ENCODE measurements around the gene BACH2. TPM values are rescaled to one million over a fixed set of nuclear protein-coding genes. Genes with fewer than 3 reads are reported as not detected.
"Not testable (repeated sequence)": the region's sequence is repeated elsewhere in the genome, so short reads cannot be mapped to it uniquely, and the experiment has no call there.

BACH2 gene
- polyA plus RNA-seq, 1 donor from 2014 or later, result 45.5 TPM

DNA sequence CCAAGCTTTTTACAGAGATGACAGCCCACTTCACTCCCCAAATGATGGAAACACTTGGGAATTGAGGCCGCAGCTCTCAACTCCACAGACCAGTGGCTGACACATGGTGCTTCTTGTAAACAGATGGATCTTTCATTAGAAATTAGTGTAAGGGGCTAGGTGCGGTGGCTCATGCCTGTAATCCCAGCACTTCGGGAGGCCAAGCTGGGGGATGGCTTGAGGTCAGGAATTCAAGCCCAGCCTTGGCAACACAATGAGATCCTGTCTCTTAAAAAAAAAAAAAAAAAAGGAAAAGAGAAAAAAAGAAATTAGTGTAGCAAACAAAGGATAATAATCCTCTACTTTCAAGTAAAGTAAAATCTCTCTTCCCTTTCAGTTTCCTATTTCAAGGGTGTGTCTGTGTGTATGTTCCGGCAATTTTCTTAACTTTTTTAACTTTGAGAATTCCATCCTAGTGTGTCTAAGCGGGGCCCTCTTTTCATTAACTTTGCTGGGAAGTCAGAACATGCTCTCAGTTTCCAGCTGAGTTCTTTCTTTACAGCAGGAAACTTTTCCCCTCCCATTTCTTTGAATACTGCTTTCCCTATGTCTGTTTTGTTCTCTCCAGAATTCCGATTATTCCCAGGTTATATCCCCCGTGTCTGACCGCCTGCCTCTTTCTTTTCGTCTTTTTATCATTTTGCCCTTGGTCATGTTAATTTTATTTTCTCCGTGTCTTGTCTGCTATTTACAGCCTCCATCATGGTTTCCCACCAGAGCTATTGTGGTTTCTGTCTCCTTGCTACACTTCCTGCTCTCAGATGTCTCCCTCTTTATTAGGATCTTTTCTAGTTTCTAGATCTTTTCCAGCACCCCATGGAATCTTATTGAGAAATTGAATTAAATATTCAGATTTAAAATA lies 386.4 kb downstream of the BACH2 start:
- not testable (repeated sequence) for H3K27me3 ChIP-seq (ENCODE audit: insufficient read depth, low read depth, low read length); H3K4me2 ChIP-seq (ENCODE audit: low read length); H3K9ac ChIP-seq (ENCODE audit: low read length); H4K20me1 ChIP-seq (ENCODE audit: insufficient read depth); H3K9me3 ChIP-seq (ENCODE audit: low read length); H3K36me3 ChIP-seq (ENCODE audit: insufficient read depth, low read length); H3K27ac ChIP-seq (ENCODE audit: low read length); H2AFZ ChIP-seq (ENCODE audit: low read depth, low read length); H3K9me2 ChIP-seq (ENCODE audit: insufficient read depth, low read length); H3K4me3 ChIP-seq (ENCODE audit: low read length); H3K79me2 ChIP-seq (replicated peaks; ENCODE audit: insufficient read depth, low read length); H3F3A ChIP-seq (ENCODE audit: insufficient read depth, low read length, poor library complexity, severe bottlenecking)

DNA sequence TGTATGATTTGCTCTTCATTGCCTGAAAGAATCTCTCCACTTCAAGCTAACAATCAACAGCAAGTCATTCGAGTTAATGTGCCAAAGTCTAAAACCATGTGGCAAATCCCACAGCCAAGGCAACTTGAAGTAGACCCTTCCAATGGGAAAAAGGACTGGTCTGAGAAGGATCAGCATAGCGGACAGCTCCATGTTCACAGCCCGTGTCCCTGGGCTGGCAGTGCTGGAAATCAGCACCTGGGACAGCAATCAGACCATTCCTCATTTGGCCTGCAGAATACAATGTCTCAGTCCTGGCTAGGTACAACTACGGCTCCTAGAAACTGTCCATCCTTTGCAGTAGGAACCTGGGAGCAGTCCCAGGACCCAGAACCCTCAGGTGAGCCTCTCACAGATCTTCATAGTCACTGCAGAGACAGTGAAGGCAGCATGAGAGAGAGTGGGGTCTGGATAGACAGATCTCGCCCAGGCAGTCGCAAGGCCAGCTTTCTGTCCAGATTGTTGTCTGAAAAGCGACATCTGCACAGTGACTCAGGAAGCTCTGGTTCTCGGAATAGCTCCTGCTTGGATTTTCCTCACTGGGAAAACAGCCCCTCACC lies 401.3 kb downstream of the BACH2 start:
- Histone ChIP-seq H3K27ac (ENCODE audit: low read length) (no peak overlapping the region), H3K36me3 (ENCODE audit: insufficient read depth, low read length) (no peaks in the 10 kb centered on the region), H3K9me2 (ENCODE audit: insufficient read depth, low read length) (no peaks in the 10 kb centered on the region), H3K9ac (ENCODE audit: low read length) (no peak overlapping the region), H3K27me3 (ENCODE audit: insufficient read depth, low read depth, low read length) (peaks cover 3% of the 10 kb centered on the region), H2AFZ (ENCODE audit: low read depth, low read length) (no peak overlapping the region), H3F3A (ENCODE audit: insufficient read depth, low read length, poor library complexity, severe bottlenecking) (no peaks in the 10 kb centered on the region), H3K4me2 (ENCODE audit: low read length) (no peak overlapping the region), H3K9me3 (ENCODE audit: low read length) (no peaks in the 10 kb centered on the region), H4K20me1 (ENCODE audit: insufficient read depth) (no peaks in the 10 kb centered on the region), H3K4me3 (ENCODE audit: low read length) (no peak overlapping the region), H3K79me2 (replicated peaks; ENCODE audit: insufficient read depth, low read length) (no peaks in the 10 kb centered on the region)
- TF ChIP-seq TAF1 (IDR thresholded peaks at IDR 0.05; ENCODE audit: low read depth) (no peak), REST (IDR thresholded peaks at IDR 0.05; ENCODE audit: borderline replicate concordance) (peak; percentile 60), RAD21 (conservative IDR thresholded peaks at IDR 0.05) (no peak)

DNA sequence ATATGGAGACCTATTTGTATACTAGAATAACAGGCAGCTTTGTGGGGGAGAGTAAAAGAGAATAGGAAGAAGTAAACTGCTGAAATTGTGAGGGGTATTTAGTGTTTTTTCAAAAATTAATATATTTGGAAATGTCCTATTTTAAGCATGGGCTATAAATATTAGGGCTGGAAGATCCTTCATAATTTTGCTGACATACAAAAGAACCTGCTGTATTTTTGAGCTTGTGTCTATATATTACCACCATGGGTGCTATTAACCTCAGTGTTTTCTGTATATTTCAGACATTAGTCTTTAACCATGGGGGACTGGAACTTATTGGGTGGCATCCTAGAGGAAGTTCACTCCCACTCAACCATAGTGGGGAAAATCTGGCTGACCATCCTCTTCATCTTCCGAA lies 402.5 kb downstream of the BACH2 start, which contains the start of gene GJA10:
TSS of gene GJA10 (plus strand) at position 301 of the 400 bp plus-strand sequence. CDS start at position 301, 0 bp downstream.
- TF ChIP-seq POLR2AphosphoS5 (IDR thresholded peaks at IDR 0.05), result no peak
- no peak for TF ChIP-seq SMC3 (conservative IDR thresholded peaks at IDR 0.05; ENCODE audit: poor library complexity)
- TF ChIP-seq MXI1 (conservative IDR thresholded peaks at IDR 0.05; ENCODE audit: poor library complexity, severe bottlenecking), result no peak
- no peak for TF ChIP-seq CTCF (IDR thresholded peaks at IDR 0.05; ENCODE audit: poor library complexity, severe bottlenecking)
- TF ChIP-seq EP300 (conservative IDR thresholded peaks at IDR 0.05; ENCODE audit: poor library complexity, severe bottlenecking), result no peak
- TF ChIP-seq TAF1 (IDR thresholded peaks at IDR 0.05; ENCODE audit: low read depth), result no peak
- Histone ChIP-seq H3K9ac (ENCODE audit: low read length) (no peak within 1 kb of the TSS), H3K79me2 (replicated peaks; ENCODE audit: insufficient read depth, low read length) (no peaks in the 10 kb centered on the region), H4K20me1 (ENCODE audit: insufficient read depth) (no peaks in the 10 kb centered on the region), H3K36me3 (ENCODE audit: insufficient read depth, low read length) (no peaks in the 10 kb centered on the region), H3K27ac (ENCODE audit: low read length) (no peak within 1 kb of the TSS), H3K4me2 (ENCODE audit: low read length) (no peak within 1 kb of the TSS), H2AFZ (ENCODE audit: low read depth, low read length) (no peak within 1 kb of the TSS), H3K9me3 (ENCODE audit: low read length) (no peaks in the 10 kb centered on the region), H3K9me2 (ENCODE audit: insufficient read depth, low read length) (no peaks in the 10 kb centered on the region), H3K27me3 (ENCODE audit: insufficient read depth, low read depth, low read length) (peaks cover 3% of the 10 kb centered on the region), H3F3A (ENCODE audit: insufficient read depth, low read length, poor library complexity, severe bottlenecking) (no peaks in the 10 kb centered on the region), H3K4me3 (ENCODE audit: low read length) (no peak within 1 kb of the TSS)

DNA sequence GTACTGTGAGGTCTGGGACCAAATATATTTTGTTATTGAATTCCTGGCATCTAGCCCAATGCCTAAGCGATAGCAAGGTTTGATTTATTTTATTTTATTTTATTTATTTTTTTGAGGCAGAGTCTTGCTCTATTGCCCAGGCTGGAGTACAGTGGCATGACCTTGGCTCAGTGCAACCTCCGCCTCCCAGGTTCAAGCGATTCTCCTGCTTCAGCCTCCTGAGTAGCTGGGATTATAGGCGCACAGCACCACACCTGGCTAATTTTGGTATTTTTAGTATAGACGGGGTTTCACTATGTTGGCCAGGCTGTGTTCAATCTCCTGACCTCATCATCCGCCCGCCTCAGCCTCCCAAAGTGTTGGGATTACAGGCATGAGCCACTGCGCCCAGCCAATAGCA lies 404.1 kb downstream of the BACH2 start:
- not testable (repeated sequence) for H3K4me3 ChIP-seq (ENCODE audit: low read length); H2AFZ ChIP-seq (ENCODE audit: low read depth, low read length); H3K79me2 ChIP-seq (replicated peaks; ENCODE audit: insufficient read depth, low read length); H3F3A ChIP-seq (ENCODE audit: insufficient read depth, low read length, poor library complexity, severe bottlenecking); H4K20me1 ChIP-seq (ENCODE audit: insufficient read depth); H3K27ac ChIP-seq (ENCODE audit: low read length); H3K36me3 ChIP-seq (ENCODE audit: insufficient read depth, low read length); H3K27me3 ChIP-seq (ENCODE audit: insufficient read depth, low read depth, low read length); H3K9me3 ChIP-seq (ENCODE audit: low read length); H3K4me2 ChIP-seq (ENCODE audit: low read length); H3K9ac ChIP-seq (ENCODE audit: low read length); H3K9me2 ChIP-seq (ENCODE audit: insufficient read depth, low read length)
